ENCODE measurements around the gene NAPG.
"Not testable (repeated sequence)": the region's sequence is repeated elsewhere in the genome, so short reads cannot be mapped to it uniquely, and the experiment has no call there.

The NAPG gene

DNA sequence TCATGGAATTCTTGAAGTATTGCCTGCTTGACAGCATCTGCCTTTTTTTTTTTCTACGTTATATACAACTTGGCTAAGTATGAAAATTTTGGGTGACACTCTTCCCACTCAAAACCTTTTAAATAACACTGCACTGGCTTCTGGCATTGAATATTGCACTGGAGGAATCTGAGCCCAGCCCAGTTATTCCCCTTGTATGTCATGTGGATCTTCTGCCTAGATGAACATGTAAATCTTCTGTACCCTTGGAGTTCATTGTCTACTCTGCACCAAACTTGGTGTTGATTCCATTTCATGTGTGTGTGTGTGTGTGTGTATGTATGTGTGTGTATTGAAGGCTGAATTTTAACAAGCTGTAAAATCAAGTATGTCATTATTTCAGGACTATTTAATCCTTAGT lies 59.4 kb downstream of the NAPG start:
- no peak for FAIRE-seq

GRCh38 chr18:10588975-10589374 lies 63.1 kb downstream of the NAPG start:
- no peak for FAIRE-seq

GRCh38 chr18:10590412-10590811 lies 64.6 kb downstream of the NAPG start:
- no peak for FAIRE-seq

DNA sequence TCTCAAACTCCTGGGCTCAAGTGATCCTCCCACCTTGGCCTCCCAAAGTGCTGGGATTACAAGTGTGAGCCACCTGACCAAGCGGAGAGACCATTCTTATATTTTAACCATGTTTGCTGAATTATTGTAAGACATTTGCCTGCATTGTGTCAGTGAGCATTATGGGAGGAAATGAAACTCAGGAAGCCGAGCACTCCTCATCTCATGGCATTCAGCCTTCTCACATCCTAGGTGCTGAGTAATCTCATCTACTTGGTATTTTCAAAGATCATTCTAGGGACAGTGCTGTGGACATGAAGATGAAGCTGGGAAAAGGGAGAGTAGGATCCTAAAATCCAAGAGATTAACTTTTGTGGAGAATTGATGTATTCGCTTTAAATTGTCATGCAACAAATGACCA lies 66.1 kb downstream of the NAPG start:
- FAIRE-seq: no peak

- FAIRE-seq: not testable (repeated sequence)
Measured at GRCh38 chr18:10593366-10594022, 67.7 kb downstream of the NAPG start.

DNA sequence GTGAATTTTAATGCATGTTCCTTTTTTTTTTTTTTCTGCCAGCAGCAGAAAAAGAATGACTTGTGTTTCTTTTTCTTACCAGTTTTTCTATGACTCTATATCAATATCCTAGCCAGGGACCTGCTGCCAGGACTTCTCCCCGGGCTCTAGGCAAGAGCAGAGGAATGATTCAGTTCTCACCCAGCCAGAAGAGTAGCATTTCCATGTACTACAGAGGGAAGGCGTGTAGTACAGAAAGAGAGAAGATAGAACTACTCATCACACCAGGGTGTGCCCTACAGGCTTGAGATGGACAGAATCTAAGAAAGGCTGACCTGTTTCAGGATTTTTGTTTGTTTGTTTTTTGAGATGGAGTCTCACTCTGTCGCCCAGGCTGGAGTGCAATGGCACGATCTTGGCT lies 70.1 kb downstream of the NAPG start:
- not testable (repeated sequence) for FAIRE-seq

GRCh38 chr18:10597695-10598094 lies 71.9 kb downstream of the NAPG start:
- not testable (repeated sequence) for FAIRE-seq

- FAIRE-seq: not testable (repeated sequence)
Measured at GRCh38 chr18:10600701-10601100, 74.9 kb downstream of the NAPG start.

All from colon (tissue), 2 donors.